Uterus (tissue), 2 donors: ENCODE data around the gene OR8K5.

Experiments
- CTCF ChIP-seq, 4 experiments: fragments of 200-600 bp in 2 of 4; fragments of 450-650 bp in 2 of 4; sonication (generic) in 2 of 4; IDR thresholded peaks; one replicate each; pipeline ENCODE4 v1.5.1; 2016 to 2019; ENCODE audit warnings: antibody characterized with exemption in 4 of 4, mild to moderate bottlenecking in 2 of 4, moderate library complexity in 1 of 4
- POLR2A ChIP-seq, 2 donors: fragments of 450-650 bp; IDR thresholded peaks; one replicate each; pipeline ENCODE4 v1.6.1; 2016; ENCODE audit warnings: antibody characterized with exemption in 2 of 2, mild to moderate bottlenecking in 1 of 2, moderate library complexity in 1 of 2

GRCh38 chr11:56196705-56197104 is 36.6 kb upstream of the OR8K5 start:
- TF ChIP-seq CTCF (IDR thresholded peaks at IDR 0.05) (no peak), POLR2A (IDR thresholded peaks at IDR 0.05) (no peak)
